ENCODE results near the gene RPL5.

RPL5 gene

GRCh38 chr1:92795166-92795565, 36.7 kb upstream of the RPL5 start (continued):
- no peak for TF ChIP-seq TOX (CRISPR knock-in tag; IDR thresholded peaks at IDR 0.05; ENCODE audit: borderline replicate concordance)
- TF ChIP-seq CSDC2 (CRISPR knock-in tag; IDR thresholded peaks at IDR 0.05), result no peak

- ATAC-seq, result no peak
- TF ChIP-seq TSHZ2 (CRISPR knock-in tag; IDR thresholded peaks at IDR 0.05), result no peak
Observed at GRCh38 chr1:92797297-92797696, 34.5 kb upstream of the RPL5 start.

GRCh38 chr1:92797961-92798360, 33.9 kb upstream of the RPL5 start:
- no peak; the same call in 2 of the 3 replicates for ATAC-seq

GRCh38 chr1:92803140-92803887, 28.5 kb upstream of the RPL5 start:
- TF ChIP-seq CREB5 (CRISPR knock-in tag; IDR thresholded peaks at IDR 0.05; ENCODE audit: low read depth), result no peak
- no peak for TF ChIP-seq ZFP3 (CRISPR knock-in tag; IDR thresholded peaks at IDR 0.05)
- TF ChIP-seq ESRRG (CRISPR knock-in tag; IDR thresholded peaks at IDR 0.05), result no peak
- no peak for TF ChIP-seq ZFP30 (CRISPR knock-in tag; IDR thresholded peaks at IDR 0.05)
- TF ChIP-seq, protein P1, sequence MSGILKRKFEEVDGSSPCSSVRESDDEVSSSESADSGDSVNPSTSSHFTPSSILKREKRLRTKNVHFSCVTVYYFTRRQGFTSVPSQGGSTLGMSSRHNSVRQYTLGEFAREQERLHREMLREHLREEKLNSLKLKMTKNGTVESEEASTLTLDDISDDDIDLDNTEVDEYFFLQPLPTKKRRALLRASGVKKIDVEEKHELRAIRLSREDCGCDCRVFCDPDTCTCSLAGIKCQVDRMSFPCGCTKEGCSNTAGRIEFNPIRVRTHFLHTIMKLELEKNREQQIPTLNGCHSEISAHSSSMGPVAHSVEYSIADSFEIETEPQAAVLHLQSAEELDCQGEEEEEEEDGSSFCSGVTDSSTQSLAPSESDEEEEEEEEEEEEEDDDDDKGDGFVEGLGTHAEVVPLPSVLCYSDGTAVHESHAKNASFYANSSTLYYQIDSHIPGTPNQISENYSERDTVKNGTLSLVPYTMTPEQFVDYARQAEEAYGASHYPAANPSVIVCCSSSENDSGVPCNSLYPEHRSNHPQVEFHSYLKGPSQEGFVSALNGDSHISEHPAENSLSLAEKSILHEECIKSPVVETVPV (CRISPR knock-in tag; IDR thresholded peaks at IDR 0.05), result no peak
- TF ChIP-seq OSR1 (CRISPR knock-in tag; IDR thresholded peaks at IDR 0.05), result no peak
- no peak for TF ChIP-seq CSDC2 (CRISPR knock-in tag; IDR thresholded peaks at IDR 0.05)
- no peak for TF ChIP-seq TOX (CRISPR knock-in tag; IDR thresholded peaks at IDR 0.05; ENCODE audit: borderline replicate concordance)
- no peak for TF ChIP-seq ARNTL (CRISPR knock-in tag; IDR thresholded peaks at IDR 0.05; ENCODE audit: borderline replicate concordance, low read depth)
- TF ChIP-seq POU6F1 (CRISPR knock-in tag; IDR thresholded peaks at IDR 0.05; ENCODE audit: borderline replicate concordance, low read depth), result no peak
- TF ChIP-seq TSHZ2 (CRISPR knock-in tag; IDR thresholded peaks at IDR 0.05), result no peak
- no peak for TF ChIP-seq ZC3H10 (CRISPR knock-in tag; IDR thresholded peaks at IDR 0.05)
- TF ChIP-seq PPARA (CRISPR knock-in tag; IDR thresholded peaks at IDR 0.05; ENCODE audit: borderline replicate concordance), result no peak
- no peak for TF ChIP-seq ZNF70 (CRISPR knock-in tag; IDR thresholded peaks at IDR 0.05)
- no peak for TF ChIP-seq BACH2 (CRISPR knock-in tag; IDR thresholded peaks at IDR 0.05; ENCODE audit: borderline replicate concordance)
- TF ChIP-seq SNAI2 (CRISPR knock-in tag; IDR thresholded peaks at IDR 0.05), result no peak
- ATAC-seq, result no peak

More at GRCh38 chr1:92797961-92798360, 33.9 kb upstream of the RPL5 start:
- TF ChIP-seq PPARA (CRISPR knock-in tag; IDR thresholded peaks at IDR 0.05; ENCODE audit: borderline replicate concordance) (no peak), ZFP30 (CRISPR knock-in tag; IDR thresholded peaks at IDR 0.05) (no peak)
